HEK293 (cell line): Measurements from ENCODE around the gene VWA5B1.

ENCODE experiments used
- CTCF ChIA-PET: fragments of 350-600 bp; formaldehyde crosslinking; extraction: SDS; loops from one replicate; lab custom pipeline; 2021; ENCODE audit warnings: antibody characterized with exemption; lab: Yijun Ruan, JAX
- POLR2A ChIA-PET: fragments of 300-600 bp; formaldehyde crosslinking; extraction: SDS; loops from one replicate; lab custom pipeline; 2020; ENCODE audit warnings: antibody characterized with exemption, inconsistent platforms; lab: Yijun Ruan, JAX
- H3K27ac ChIP-seq: fragments of 200-500 bp; sonication (Bioruptor generic); 2 replicates; pipeline ENCODE4 v1.5.1; 2014; ENCODE audit warnings: low read depth, low read length, control low read depth, inconsistent platforms; ENCODE audit errors: extremely low read depth
- H3K36me3 ChIP-seq, 2 experiments: fragments of 200-500 bp in 1 of 2; sonication (Bioruptor generic) in 1 of 2; 1 replicate in 1 of 2; 2 replicates in 1 of 2; pipeline ENCODE4 v1.5.1; 2014 to 2017; ENCODE audit warnings: inconsistent platforms in 2 of 2, low read length in 2 of 2; ENCODE audit not compliant: control insufficient read depth in 2 of 2, insufficient read depth in 1 of 2
- H3K4me1 ChIP-seq: fragments of 200-500 bp; sonication (Bioruptor generic); 2 replicates; pipeline ENCODE4 v1.5.1; 2014; ENCODE audit warnings: mild to moderate bottlenecking, low read length, inconsistent platforms; ENCODE audit not compliant: control insufficient read depth, insufficient read depth
- H3K4me3 ChIP-seq: 2 replicates; pipeline ENCODE4 v1.5.1; 2011; ENCODE audit warnings: low read depth, mild to moderate bottlenecking, control low read depth, low read length, moderate library complexity
- H3K9me3 ChIP-seq: fragments of 200-500 bp; sonication (Bioruptor generic); 2 replicates; pipeline ENCODE4 v1.5.1; 2014; ENCODE audit warnings: low read depth, low read length, inconsistent platforms; ENCODE audit not compliant: control insufficient read depth, insufficient read depth
- EGR2 ChIP-seq: fragments of 450-650 bp; formaldehyde crosslinking; IDR thresholded peaks from 2 replicates; pipeline ENCODE4 v1.5.1; 2016; ENCODE audit warnings: low read depth, missing biosample characterization, missing genetic modification characterization
- TRIM28 ChIP-seq: IDR thresholded peaks from 2 replicates; pipeline ENCODE4 v1.6.1; 2011; ENCODE audit warnings: low read length, control low read depth, borderline replicate concordance
- ZBTB20 ChIP-seq: fragments of 450-650 bp; formaldehyde crosslinking; IDR thresholded peaks from 2 replicates; pipeline ENCODE4 v1.5.1; 2016; ENCODE audit warnings: missing biosample characterization, missing genetic modification characterization
- ZFHX2 ChIP-seq: fragments of 450-650 bp; formaldehyde crosslinking; conservative IDR thresholded peaks from 2 replicates; pipeline ENCODE4 v1.5.1; 2016; ENCODE audit warnings: missing biosample characterization, missing genetic modification characterization
- ZFP37 ChIP-seq: fragments of 450-650 bp; formaldehyde crosslinking; IDR thresholded peaks from 2 replicates; pipeline ENCODE4 v1.5.1; 2016; ENCODE audit warnings: missing biosample characterization, missing genetic modification characterization
- ZIC2 ChIP-seq: fragments of 450-650 bp; formaldehyde crosslinking; IDR thresholded peaks from 2 replicates; pipeline ENCODE4 v1.5.1; 2016; ENCODE audit warnings: missing biosample characterization, missing genetic modification characterization
- ZNF133 ChIP-seq: fragments of 450-650 bp; formaldehyde crosslinking; IDR thresholded peaks from 2 replicates; pipeline ENCODE4 v1.5.1; 2016; ENCODE audit warnings: missing biosample characterization, missing genetic modification characterization
- ZNF266 ChIP-seq: fragments of 450-650 bp; formaldehyde crosslinking; IDR thresholded peaks from 2 replicates; pipeline ENCODE4 v1.5.1; 2016; ENCODE audit warnings: missing biosample characterization, missing genetic modification characterization, low read depth
- ZNF274 ChIP-seq, 2 experiments: fragments of 200-500 bp in 1 of 2; fragments of 450-650 bp in 1 of 2; sonication (Bioruptor generic) in 1 of 2; formaldehyde crosslinking in 1 of 2; IDR thresholded peaks; 2 replicates each; pipeline versions ENCODE4 v1.5.1 to v1.6.1; 2014 to 2016; ENCODE audit warnings: borderline replicate concordance in 1 of 2, inconsistent platforms in 1 of 2, low read length in 1 of 2, missing biosample characterization in 1 of 2, missing genetic modification characterization in 1 of 2
- ZNF544 ChIP-seq: fragments of 450-650 bp; formaldehyde crosslinking; IDR thresholded peaks from 2 replicates; pipeline ENCODE4 v1.5.0; 2017; ENCODE audit warnings: missing biosample characterization, missing genetic modification characterization
- ZNF555 ChIP-seq: fragments of 450-650 bp; formaldehyde crosslinking; conservative IDR thresholded peaks from 2 replicates; pipeline ENCODE4 v1.5.1; 2017; ENCODE audit warnings: missing biosample characterization, mild to moderate bottlenecking, missing genetic modification characterization, inconsistent platforms
- ZNF600 ChIP-seq: fragments of 450-650 bp; formaldehyde crosslinking; IDR thresholded peaks from 2 replicates; pipeline ENCODE4 v1.5.1; 2016; ENCODE audit warnings: missing biosample characterization, missing genetic modification characterization
- ZNF677 ChIP-seq: fragments of 450-650 bp; IDR thresholded peaks from 2 replicates; pipeline ENCODE4 v1.5.0; 2018; ENCODE audit warnings: missing biosample characterization, mild to moderate bottlenecking, missing genetic modification characterization, moderate library complexity
- ZNF776 ChIP-seq: fragments of 450-650 bp; formaldehyde crosslinking; IDR thresholded peaks from 2 replicates; pipeline ENCODE4 v1.5.0; 2017; ENCODE audit warnings: missing biosample characterization, missing genetic modification characterization, borderline replicate concordance
- ZNF830 ChIP-seq: fragments of 450-650 bp; IDR thresholded peaks from 2 replicates; pipeline ENCODE4 v1.5.0; 2018; ENCODE audit warnings: missing biosample characterization, missing genetic modification characterization, low read depth, mild to moderate bottlenecking, moderate library complexity
- TF ChIP-seq, protein P1 (sequence below): fragments of 450-650 bp; formaldehyde crosslinking; IDR thresholded peaks from 2 replicates; pipeline ENCODE4 v1.5.1; 2016; ENCODE audit warnings: missing biosample characterization, missing genetic modification characterization

The VWA5B1 gene

GRCh38 chr1:20262810-20263534, 27.7 kb upstream of the VWA5B1 start:
- CTCF ChIA-PET = interaction anchor here (0.6 to 0.9 kb wide), 2 partner anchors 50 to 84 kb away, joined by 3 to 5 read pairs; no protein-coding TSS in a partner anchor
- Histone ChIP-seq H3K4me3 (no peak overlapping the region), H3K9me3 (no peaks in the 10 kb centered on the region), H3K36me3 (no peaks in the 10 kb centered on the region)
- no peak for TF ChIP-seq ZNF776 (tag by site-specific recombination)
- no peak for TF ChIP-seq ZNF677 (tag by site-specific recombination)
- TF ChIP-seq ZNF555 (tag by site-specific recombination) = no peak
- TF ChIP-seq TRIM28 = no peak
- peak; percentile 68 for TF ChIP-seq EGR2
- no peak for TF ChIP-seq ZFP37
- peak; percentile 57 for TF ChIP-seq ZFHX2 (tag by site-specific recombination)
- TF ChIP-seq, all 188 proteins: peak for 2
- Histone ChIP-seq H3K27ac (no peak overlapping the region), H3K4me1 (no peaks in the 10 kb centered on the region)
- POLR2A ChIA-PET = no interaction called here

- no peaks in the 10 kb centered on the region for H3K9me3 ChIP-seq
- TF ChIP-seq ZIC2 (tag by site-specific recombination) = 0 out of 2 replicates have a peak, but pooled peaks have one; percentile 7
- TF ChIP-seq ZNF133 (tag by site-specific recombination) = no peak
- TF ChIP-seq ZNF274 (IDR thresholded peaks at IDR 0.05; ENCODE audit: low read length) = no peak
- TF ChIP-seq ZNF274 (tag by site-specific recombination; IDR thresholded peaks at IDR 0.05; ENCODE audit: borderline replicate concordance) = no peak
- ChIA-PET CTCF (no interaction called here), POLR2A (no interaction called here)
- H3K36me3 ChIP-seq = no peaks in the 10 kb centered on the region
- no peaks in the 10 kb centered on the region for H3K4me1 ChIP-seq
- H3K4me3 ChIP-seq = no peak overlapping the region
- no peak overlapping the region for H3K27ac ChIP-seq
Observed at GRCh38 chr1:20265250-20265649, 25.4 kb upstream of the VWA5B1 start.

- Histone ChIP-seq H3K4me3 (no peak overlapping the region), H3K4me1 (no peaks in the 10 kb centered on the region)
- TF ChIP-seq, protein P1, sequence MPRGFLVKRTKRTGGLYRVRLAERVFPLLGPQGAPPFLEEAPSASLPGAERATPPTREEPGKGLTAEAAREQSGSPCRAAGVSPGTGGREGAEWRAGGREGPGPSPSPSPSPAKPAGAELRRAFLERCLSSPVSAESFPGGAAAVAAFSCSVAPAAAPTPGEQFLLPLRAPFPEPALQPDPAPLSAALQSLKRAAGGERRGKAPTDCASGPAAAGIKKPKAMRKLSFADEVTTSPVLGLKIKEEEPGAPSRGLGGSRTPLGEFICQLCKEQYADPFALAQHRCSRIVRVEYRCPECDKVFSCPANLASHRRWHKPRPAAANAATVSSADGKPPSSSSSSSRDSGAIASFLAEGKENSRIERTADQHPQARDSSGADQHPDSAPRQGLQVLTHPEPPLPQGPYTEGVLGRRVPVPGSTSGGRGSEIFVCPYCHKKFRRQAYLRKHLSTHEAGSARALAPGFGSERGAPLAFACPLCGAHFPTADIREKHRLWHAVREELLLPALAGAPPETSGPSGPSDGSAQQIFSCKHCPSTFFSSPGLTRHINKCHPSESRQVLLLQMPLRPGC (tag by site-specific recombination) = no peak
- TF ChIP-seq ZNF266 (tag by site-specific recombination) = no peak
- no peak for TF ChIP-seq ZNF544 (tag by site-specific recombination)
- peak; percentile 63 for TF ChIP-seq ZFHX2 (tag by site-specific recombination)
- peak; percentile 73 for TF ChIP-seq EGR2
- TF ChIP-seq ZNF600 (tag by site-specific recombination) = no peak
- TF ChIP-seq, all 188 proteins: peak for 2
- H3K27ac ChIP-seq = no peak overlapping the region
- H3K36me3 ChIP-seq = no peaks in the 10 kb centered on the region
- no peaks in the 10 kb centered on the region for H3K9me3 ChIP-seq
- ChIA-PET CTCF (interaction anchor here (0.6 to 1.2 kb wide), 2 partner anchors 24 to 309 kb away, joined by 3 read pairs; no protein-coding TSS in a partner anchor), POLR2A (no interaction called here)
Observed at GRCh38 chr1:20266141-20266540, 24.5 kb upstream of the VWA5B1 start.

DNA sequence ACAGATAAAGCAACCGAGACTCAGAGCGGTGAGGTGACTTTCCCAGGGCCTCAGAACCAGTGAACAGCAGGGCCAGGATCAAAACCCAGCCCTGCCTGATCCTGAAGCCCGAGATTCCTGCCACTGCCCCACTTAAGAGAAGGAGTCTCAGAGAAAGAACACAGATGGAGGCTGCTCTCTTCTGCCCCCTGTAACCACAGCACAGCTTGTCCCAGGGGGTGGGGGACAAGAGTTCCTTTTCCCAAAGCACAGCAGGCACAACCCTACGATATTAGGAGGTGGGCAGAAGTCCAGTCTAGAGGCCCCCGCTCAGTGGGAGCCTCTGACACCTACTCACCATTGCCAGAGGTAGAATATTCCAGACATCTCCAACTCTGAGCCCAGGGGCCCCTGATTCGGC, 24.0 kb upstream of the VWA5B1 start:
- Histone ChIP-seq H3K4me1 (no peaks in the 10 kb centered on the region), H3K27ac (no peak overlapping the region), H3K4me3 (no peak overlapping the region), H3K36me3 (no peaks in the 10 kb centered on the region), H3K9me3 (no peaks in the 10 kb centered on the region)
- POLR2A ChIA-PET = no interaction called here
- CTCF ChIA-PET = interaction anchor here (0.6 to 1.2 kb wide), 2 partner anchors 25 to 308 kb away, joined by 3 read pairs; no protein-coding TSS in a partner anchor
- no peak for TF ChIP-seq ZNF830 (tag by site-specific recombination)
- 0 out of 2 replicates have a peak, but pooled peaks have one; percentile 27 for TF ChIP-seq ZBTB20 (tag by site-specific recombination)
- TF ChIP-seq ZNF274 (IDR thresholded peaks at IDR 0.05; ENCODE audit: low read length) = no peak
- no peak for TF ChIP-seq ZNF274 (tag by site-specific recombination; IDR thresholded peaks at IDR 0.05; ENCODE audit: borderline replicate concordance)
